Measurements from ENCODE around the gene FOXN1. TPM values are rescaled to one million over a fixed set of nuclear protein-coding genes. Genes with fewer than 3 reads are reported as not detected.

The FOXN1 gene
- total RNA-seq, 1 experiment from 2014 or later, result not detected

DNA sequence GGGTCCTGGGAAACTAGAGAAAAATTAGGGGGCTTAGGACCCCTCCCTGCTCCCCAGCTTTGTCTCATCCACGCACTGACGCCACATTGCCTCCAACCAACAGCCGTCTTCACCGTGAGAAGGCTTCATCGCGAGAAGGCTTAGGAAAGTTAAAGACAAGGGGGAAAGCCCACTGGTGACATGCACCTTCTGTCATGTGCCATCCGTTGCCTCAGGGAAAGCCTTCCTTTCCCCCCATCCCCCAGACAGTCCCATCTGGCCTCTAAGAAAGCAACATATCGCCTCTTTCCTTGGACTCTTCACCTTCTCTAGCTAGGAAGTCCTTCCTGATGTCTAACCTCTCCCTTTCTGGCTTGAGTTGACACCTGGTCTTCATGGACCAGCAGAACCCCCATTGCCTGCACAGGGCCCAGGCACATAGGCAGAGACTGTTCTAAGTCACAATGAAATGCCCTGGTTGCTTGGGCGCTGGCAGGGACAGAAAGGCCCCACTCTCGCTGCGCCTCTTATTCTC is 2.1 kb downstream of the FOXN1 start:
- ChIA-PET POLR2A (interaction anchor here (0.8 kb wide), 1 partner anchor 9 kb away, joined by 3 read pairs; no protein-coding TSS in a partner anchor), CTCF (interaction anchor here (0.6 to 1.6 kb wide), 4 partner anchors 13 to 39 kb away, joined by 4 to 6 read pairs (median 4); no protein-coding TSS in a partner anchor)
- H3K4me1 Mint-ChIP-seq, result peaks cover 10% of the 10 kb centered on the region
- ATAC-seq (no peak), DNase-seq (ENCODE audit: low spot score) (no peak)
- H3K27me3 Mint-ChIP-seq (ENCODE audit: low read depth), result peaks cover 7% of the 10 kb centered on the region
- no peak for TF ChIP-seq NR2C2 (CRISPR knock-in tag; IDR thresholded peaks at IDR 0.05)
- H3K4me3 Mint-ChIP-seq, result no peak overlapping the region; the same call in 1 of the 2 replicates
- H3K27ac Mint-ChIP-seq, result no peak overlapping the region
- H3K9me3 Mint-ChIP-seq, result no peaks in the 10 kb centered on the region
- no peaks in the 10 kb centered on the region for H3K36me3 Mint-ChIP-seq

DNA sequence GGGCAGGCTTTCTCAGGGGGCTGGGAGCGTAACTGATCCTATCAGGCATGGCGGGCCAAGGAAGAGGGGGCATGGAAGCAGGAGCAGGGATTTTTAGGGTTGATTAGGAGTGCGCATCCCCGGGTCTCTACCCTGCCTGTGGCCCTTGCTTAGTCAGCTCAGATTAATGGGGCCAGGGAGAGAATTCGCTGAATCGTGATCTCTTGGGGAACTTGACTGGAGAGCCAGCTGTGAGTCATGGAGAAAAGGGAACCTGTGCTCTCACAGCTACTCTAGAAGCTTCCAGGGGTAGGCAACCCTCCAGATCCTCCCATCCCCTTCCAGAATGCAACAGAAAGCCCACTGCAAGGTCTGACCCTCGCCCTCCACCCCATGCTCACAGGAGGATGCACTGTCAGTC is 3.6 kb downstream of the FOXN1 start:
- Mint-ChIP-seq H3K27ac (no peak overlapping the region), H3K4me1 (peaks cover 10% of the 10 kb centered on the region), H3K9me3 (no peaks in the 10 kb centered on the region), H3K4me3 (no peak overlapping the region), H3K36me3 (no peaks in the 10 kb centered on the region), H3K27me3 (ENCODE audit: low read depth) (peaks cover 7% of the 10 kb centered on the region)
- POLR2A ChIA-PET, result no interaction called here
- CTCF ChIA-PET, result no interaction called here
- TF ChIP-seq JUN (CRISPR knock-in tag; IDR thresholded peaks at IDR 0.05) (no peak), GABPB1 (CRISPR knock-in tag; IDR thresholded peaks at IDR 0.05) (no peak), ATF1 (CRISPR knock-in tag; IDR thresholded peaks at IDR 0.05) (no peak), NFE2L1 (CRISPR knock-in tag; IDR thresholded peaks at IDR 0.05) (no peak), ZNF219 (CRISPR knock-in tag; IDR thresholded peaks at IDR 0.05; ENCODE audit: borderline replicate concordance) (no peak), CBFB (CRISPR knock-in tag; IDR thresholded peaks at IDR 0.05; ENCODE audit: low read depth) (no peak), SMAD4 (CRISPR knock-in tag; IDR thresholded peaks at IDR 0.05) (no peak), FOXK1 (CRISPR knock-in tag; IDR thresholded peaks at IDR 0.05) (no peak), GTF2I (CRISPR knock-in tag; conservative IDR thresholded peaks at IDR 0.05) (no peak), ZNF263 (CRISPR knock-in tag; IDR thresholded peaks at IDR 0.05; ENCODE audit: low read depth) (no peak), JAZF1 (CRISPR knock-in tag; IDR thresholded peaks at IDR 0.05) (no peak), TEAD4 (CRISPR knock-in tag; IDR thresholded peaks at IDR 0.05) (no peak), MXD4 (CRISPR knock-in tag; IDR thresholded peaks at IDR 0.05; ENCODE audit: borderline replicate concordance) (no peak), TP53 (CRISPR knock-in tag; IDR thresholded peaks at IDR 0.05) (no peak)
- TF ChIP-seq, protein P1, sequence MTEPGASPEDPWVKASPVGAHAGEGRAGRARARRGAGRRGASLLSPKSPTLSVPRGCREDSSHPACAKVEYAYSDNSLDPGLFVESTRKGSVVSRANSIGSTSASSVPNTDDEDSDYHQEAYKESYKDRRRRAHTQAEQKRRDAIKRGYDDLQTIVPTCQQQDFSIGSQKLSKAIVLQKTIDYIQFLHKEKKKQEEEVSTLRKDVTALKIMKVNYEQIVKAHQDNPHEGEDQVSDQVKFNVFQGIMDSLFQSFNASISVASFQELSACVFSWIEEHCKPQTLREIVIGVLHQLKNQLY (CRISPR knock-in tag; IDR thresholded peaks at IDR 0.05), result no peak
- TF ChIP-seq, protein P2, sequence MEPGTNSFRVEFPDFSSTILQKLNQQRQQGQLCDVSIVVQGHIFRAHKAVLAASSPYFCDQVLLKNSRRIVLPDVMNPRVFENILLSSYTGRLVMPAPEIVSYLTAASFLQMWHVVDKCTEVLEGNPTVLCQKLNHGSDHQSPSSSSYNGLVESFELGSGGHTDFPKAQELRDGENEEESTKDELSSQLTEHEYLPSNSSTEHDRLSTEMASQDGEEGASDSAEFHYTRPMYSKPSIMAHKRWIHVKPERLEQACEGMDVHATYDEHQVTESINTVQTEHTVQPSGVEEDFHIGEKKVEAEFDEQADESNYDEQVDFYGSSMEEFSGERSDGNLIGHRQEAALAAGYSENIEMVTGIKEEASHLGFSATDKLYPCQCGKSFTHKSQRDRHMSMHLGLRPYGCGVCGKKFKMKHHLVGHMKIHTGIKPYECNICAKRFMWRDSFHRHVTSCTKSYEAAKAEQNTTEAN (CRISPR knock-in tag; IDR thresholded peaks at IDR 0.05), result no peak
- TF ChIP-seq, protein P3, sequence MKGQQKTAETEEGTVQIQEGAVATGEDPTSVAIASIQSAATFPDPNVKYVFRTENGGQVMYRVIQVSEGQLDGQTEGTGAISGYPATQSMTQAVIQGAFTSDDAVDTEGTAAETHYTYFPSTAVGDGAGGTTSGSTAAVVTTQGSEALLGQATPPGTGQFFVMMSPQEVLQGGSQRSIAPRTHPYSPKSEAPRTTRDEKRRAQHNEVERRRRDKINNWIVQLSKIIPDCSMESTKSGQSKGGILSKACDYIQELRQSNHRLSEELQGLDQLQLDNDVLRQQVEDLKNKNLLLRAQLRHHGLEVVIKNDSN (CRISPR knock-in tag; IDR thresholded peaks at IDR 0.05), result no peak
- TF ChIP-seq, protein P4, sequence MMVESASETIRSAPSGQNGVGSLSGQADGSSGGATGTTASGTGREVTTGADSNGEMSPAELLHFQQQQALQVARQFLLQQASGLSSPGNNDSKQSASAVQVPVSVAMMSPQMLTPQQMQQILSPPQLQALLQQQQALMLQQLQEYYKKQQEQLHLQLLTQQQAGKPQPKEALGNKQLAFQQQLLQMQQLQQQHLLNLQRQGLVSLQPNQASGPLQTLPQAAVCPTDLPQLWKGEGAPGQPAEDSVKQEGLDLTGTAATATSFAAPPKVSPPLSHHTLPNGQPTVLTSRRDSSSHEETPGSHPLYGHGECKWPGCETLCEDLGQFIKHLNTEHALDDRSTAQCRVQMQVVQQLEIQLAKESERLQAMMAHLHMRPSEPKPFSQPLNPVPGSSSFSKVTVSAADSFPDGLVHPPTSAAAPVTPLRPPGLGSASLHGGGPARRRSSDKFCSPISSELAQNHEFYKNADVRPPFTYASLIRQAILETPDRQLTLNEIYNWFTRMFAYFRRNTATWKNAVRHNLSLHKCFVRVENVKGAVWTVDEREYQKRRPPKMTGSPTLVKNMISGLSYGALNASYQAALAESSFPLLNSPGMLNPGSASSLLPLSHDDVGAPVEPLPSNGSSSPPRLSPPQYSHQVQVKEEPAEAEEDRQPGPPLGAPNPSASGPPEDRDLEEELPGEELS (CRISPR knock-in tag; IDR thresholded peaks at IDR 0.05), result no peak
- TF ChIP-seq, protein P5, sequence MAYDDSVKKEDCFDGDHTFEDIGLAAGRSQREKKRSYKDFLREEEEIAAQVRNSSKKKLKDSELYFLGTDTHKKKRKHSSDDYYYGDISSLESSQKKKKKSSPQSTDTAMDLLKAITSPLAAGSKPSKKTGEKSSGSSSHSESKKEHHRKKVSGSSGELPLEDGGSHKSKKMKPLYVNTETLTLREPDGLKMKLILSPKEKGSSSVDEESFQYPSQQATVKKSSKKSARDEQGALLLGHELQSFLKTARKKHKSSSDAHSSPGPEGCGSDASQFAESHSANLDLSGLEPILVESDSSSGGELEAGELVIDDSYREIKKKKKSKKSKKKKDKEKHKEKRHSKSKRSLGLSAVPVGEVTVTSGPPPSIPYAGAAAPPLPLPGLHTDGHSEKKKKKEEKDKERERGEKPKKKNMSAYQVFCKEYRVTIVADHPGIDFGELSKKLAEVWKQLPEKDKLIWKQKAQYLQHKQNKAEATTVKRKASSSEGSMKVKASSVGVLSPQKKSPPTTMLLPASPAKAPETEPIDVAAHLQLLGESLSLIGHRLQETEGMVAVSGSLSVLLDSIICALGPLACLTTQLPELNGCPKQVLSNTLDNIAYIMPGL (CRISPR knock-in tag; IDR thresholded peaks at IDR 0.05), result no peak
- DNase-seq (ENCODE audit: low spot score) (no peak), ATAC-seq (no peak)

All from WTC11 (cell line).